ENCODE results near the gene DCUN1D3.

Gene DCUN1D3

GRCh38 chr16:20894388-20894787, 5.8 kb downstream of the DCUN1D3 start:
- in situ Hi-C loops (cut with MboI; ENCODE audit: low sequenced_read_pairs): no loop called here

GRCh38 chr16:20889625-20890275, 10.4 kb downstream of the DCUN1D3 start:
- in situ Hi-C loops (cut with MboI; ENCODE audit: low sequenced_read_pairs): no loop called here

GRCh38 chr16:20887207-20887606, 13.0 kb downstream of the DCUN1D3 start:
- in situ Hi-C loops (cut with MboI; ENCODE audit: low sequenced_read_pairs): no loop called here

GRCh38 chr16:20886320-20886719, 13.8 kb downstream of the DCUN1D3 start:
- in situ Hi-C loops (cut with MboI; ENCODE audit: low sequenced_read_pairs): no loop called here

- in situ Hi-C loops (cut with MboI; ENCODE audit: low sequenced_read_pairs): no loop called here
Measured at GRCh38 chr16:20884240-20884556, 16.0 kb downstream of the DCUN1D3 start.

- in situ Hi-C loops (cut with MboI; ENCODE audit: low sequenced_read_pairs): no loop called here
Measured at GRCh38 chr16:20883554-20884239, 16.5 kb downstream of the DCUN1D3 start.

DNA sequence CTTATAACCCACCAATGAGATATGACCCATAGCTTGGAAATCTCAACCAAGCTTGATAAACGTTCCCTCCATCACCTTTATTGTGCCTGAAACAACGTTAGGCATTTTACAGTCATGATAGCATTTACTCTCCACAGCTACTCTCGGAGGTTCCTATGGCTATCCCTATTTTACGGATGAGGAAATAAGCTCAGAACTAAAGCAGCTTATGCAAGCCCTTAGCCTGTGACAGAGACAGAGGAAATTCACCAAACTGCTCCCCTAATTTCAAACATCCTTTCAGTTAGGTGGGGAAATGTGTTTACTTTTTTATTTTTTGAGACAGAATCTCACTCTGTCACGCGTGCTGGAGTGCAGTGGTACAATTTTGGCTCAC, 18.7 kb downstream of the DCUN1D3 start:
- in situ Hi-C loops (cut with MboI; ENCODE audit: low sequenced_read_pairs): no loop called here

DNA sequence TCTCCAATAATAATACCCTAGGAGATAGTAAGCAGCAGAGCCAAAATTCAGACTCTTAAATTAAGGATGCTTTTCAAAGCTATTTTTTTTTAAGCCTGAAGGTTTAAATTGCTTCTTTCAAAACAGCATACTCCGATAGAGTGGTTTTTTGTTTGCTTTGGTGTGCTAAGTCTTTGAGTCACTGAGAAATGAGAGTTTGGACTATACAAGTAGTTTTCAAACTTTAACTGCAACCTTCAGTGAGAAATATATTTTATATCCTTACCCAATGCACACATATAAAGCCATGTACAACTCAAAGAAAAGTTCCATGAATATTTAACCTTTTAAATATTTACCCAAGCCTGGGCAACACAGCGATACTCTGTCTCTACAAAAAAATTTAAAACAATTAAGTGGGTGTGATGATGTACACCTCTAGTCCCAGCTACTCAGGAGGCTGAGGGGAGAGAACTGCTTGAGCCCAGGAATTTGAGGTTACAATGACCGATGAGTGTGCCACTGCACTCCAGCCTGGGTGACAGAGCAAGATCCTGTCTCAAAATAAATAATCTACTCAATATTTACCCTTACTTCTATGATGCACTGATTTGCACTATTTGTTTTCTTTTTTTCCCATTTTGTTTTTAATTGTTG, 19.2 kb downstream of the DCUN1D3 start:
- in situ Hi-C loops (cut with MboI; ENCODE audit: low sequenced_read_pairs): no loop called here

- in situ Hi-C loops (cut with MboI; ENCODE audit: low sequenced_read_pairs): no loop called here
Measured at GRCh38 chr16:20879175-20880040, 20.8 kb downstream of the DCUN1D3 start.

DNA sequence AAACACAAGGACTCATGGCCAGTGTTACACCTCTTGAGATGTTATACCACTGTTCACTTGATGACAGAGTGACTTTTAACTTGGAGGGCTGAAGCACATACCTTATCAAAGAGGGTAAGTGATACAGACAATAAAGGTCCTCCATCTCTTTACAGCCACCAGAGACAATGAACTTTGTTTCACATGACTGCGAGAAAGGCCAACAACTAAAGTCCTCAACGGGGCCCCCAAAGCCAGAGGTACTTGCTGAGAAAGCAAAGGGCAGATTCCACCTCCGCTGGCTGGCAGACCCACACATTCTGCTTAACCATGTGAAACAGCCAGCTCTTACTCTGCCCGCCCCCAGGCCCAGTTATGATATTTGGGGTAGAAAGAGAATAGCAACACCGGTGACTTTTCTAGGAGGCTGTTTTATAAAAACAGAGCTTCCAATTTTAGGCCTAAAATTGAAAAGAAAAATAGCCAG, 21.4 kb downstream of the DCUN1D3 start:
- in situ Hi-C loops (cut with MboI; ENCODE audit: low sequenced_read_pairs): no loop called here

GRCh38 chr16:20875355-20875650, 24.9 kb downstream of the DCUN1D3 start:
- in situ Hi-C loops (cut with MboI; ENCODE audit: low sequenced_read_pairs): no loop called here

DNA sequence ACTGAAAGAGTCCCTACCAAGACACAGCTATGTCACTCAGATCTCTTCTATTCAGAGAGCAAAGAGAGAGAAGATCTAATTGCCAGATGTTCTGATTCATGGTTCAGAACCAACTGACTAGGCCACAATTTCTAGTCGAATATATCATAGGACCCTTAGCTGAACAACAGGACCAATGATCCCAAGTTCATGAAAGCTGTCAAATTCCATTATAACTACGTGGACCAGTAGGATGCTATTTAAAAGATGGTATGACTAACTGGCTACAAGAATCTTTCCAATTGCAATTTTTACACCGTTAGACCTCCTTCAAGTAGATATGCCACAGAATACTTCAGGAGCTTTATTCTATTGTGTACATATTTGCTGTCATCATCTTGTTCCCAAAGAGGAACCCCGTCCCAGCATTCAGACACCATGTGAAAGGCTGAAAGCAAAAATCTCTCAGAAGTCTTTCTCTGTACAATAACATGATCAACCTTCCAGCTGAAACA, 26.0 kb downstream of the DCUN1D3 start:
- in situ Hi-C loops (cut with MboI; ENCODE audit: low sequenced_read_pairs): no loop called here

GRCh38 chr16:20873331-20873730, 26.8 kb downstream of the DCUN1D3 start:
- in situ Hi-C loops (cut with MboI; ENCODE audit: low sequenced_read_pairs): no loop called here

DNA sequence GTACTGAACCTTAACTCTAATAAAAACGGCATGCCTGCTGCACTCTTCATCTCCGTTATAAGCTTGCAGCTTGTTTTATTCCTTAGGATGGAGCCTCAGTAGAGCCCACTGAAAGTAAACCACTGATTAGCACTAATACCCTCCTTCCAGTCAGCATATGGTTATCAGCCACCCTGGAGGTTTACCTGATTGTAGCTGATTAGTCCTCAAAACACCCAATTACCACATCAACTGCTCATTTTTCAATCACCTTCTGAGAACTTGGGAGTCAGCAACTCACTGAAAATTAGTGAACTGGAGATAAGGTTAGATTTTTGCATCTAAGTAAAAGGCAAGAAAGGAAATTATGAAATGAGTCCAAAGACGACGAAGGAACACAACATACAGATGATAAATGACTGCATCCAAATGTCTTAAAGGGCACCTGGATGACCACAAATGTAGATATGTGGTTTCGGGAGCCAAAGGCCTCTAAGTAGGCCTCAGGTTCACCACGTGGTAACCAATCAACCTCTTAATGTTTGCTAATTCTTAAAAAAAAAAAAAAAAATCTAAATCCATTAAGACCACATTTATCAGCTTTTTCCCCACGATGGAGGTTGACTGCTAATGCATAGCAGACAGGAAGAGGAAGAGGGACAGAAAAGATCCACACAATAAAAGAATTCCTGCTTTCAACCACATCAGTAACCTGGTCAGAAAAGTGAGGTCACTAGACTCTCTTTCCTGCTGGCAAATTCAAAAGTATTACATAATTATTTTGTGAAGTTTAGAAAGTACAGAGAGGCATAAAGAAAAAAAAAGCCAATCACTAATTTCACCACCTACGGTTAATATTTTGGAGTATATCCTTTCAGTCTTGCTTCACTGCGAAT, 28.0 kb downstream of the DCUN1D3 start:
- in situ Hi-C loops (cut with MboI; ENCODE audit: low sequenced_read_pairs): no loop called here

GRCh38 chr16:20871258-20871657, 28.9 kb downstream of the DCUN1D3 start:
- in situ Hi-C loops (cut with MboI; ENCODE audit: low sequenced_read_pairs): no loop called here

DNA sequence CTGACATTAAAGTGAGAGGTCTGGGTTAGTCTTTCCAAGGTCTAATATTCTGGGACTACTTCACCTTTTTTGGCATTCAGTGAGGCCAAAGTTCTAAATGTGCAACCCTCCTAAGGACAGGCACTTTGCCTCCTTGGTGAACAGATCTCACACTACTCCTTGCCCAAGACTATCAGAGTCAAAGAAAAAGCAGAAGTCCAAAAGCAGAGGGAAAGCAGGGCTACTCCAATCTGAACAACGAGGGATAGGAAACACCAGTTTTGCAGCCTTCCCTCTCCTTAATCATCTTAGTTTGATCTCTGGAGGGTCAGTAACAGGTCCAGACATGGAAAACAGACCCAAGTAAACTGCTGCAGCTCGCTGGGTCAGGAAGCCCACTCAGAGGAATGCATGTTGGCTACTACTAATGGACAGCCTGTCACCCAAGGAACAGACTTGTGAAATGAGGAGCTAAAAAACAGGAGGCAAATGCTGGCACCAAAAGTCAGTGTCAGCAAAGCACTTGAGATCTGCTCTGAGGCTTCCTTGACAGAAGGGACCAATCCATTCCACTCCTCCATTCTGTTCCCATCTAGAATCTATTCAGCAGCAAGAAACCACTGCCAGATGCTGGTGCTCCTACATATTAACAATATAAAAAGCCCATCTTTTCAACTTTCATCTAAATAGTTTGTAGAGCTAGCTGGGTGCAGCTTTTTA, 29.9 kb downstream of the DCUN1D3 start:
- in situ Hi-C loops (cut with MboI; ENCODE audit: low sequenced_read_pairs): no loop called here

GRCh38 chr16:20868890-20869289, 31.3 kb downstream of the DCUN1D3 start:
- in situ Hi-C loops (cut with MboI; ENCODE audit: low sequenced_read_pairs): no loop called here

DNA sequence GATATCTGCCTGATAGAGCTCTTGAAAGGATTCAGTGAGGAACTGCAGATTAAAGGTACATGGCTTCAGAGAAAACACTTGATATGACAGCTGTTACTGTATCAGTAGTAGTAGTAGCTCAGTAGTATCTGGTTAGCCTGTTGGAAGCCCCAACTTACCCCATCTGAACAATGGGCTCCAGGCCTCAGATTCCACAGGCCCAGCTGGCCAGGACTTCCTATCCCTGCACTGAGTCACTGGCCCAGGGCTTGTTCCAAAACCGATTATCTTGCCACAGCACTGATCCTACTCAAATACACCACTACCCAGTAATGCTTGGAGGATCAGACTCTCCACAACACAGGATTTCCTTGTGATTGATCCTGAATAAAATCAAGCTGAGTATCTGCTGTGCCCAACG, 32.6 kb downstream of the DCUN1D3 start:
- in situ Hi-C loops (cut with MboI; ENCODE audit: low sequenced_read_pairs): no loop called here

- in situ Hi-C loops (cut with MboI; ENCODE audit: low sequenced_read_pairs): no loop called here
Measured at GRCh38 chr16:20866801-20867200, 33.4 kb downstream of the DCUN1D3 start.

Data from HL-60/S4 treated with retinoic acid at 250 ng/mL for 4 days and 3 days (cell line).